HepG2 (cell line): Measurements from ENCODE around the gene HINFP. TPM values are rescaled to one million over a fixed set of nuclear protein-coding genes. Genes with fewer than 3 reads are reported as not detected.

Experiments used
- DRAP1 ChIP-seq: IDR thresholded peaks from 2 replicates; pipeline ENCODE4 v1.6.1; 2016; ENCODE audit warnings: missing genetic modification reagents, missing compliant biosample characterization
- KAT2B ChIP-seq: fragments of 150-350 bp; IDR thresholded peaks from 2 replicates; pipeline ENCODE4 v1.6.1; 2014; ENCODE audit warnings: low read depth, low read length, borderline replicate concordance
- MIER2 ChIP-seq: IDR thresholded peaks from 2 replicates; pipeline ENCODE4 v1.6.1; 2016; ENCODE audit warnings: missing biosample characterization, missing genetic modification reagents
- NR2F6 ChIP-seq, 2 experiments: IDR thresholded peaks; 2 replicates each; pipeline ENCODE4 v1.6.1; 2016; ENCODE audit warnings: antibody characterized with exemption in 1 of 2, mild to moderate bottlenecking in 1 of 2
- PHF21A ChIP-seq: sonication (generic); formaldehyde crosslinking; IDR thresholded peaks from 2 replicates; pipeline ENCODE4 v1.5.0; 2020; ENCODE audit warnings: mild to moderate bottlenecking, missing genetic modification reagents
- SALL2 ChIP-seq: sonication (generic); formaldehyde crosslinking; IDR thresholded peaks from 2 replicates; pipeline ENCODE4 v1.8.1; 2023; ENCODE audit warnings: mild to moderate bottlenecking, missing genetic modification reagents, inconsistent platforms
- YEATS2 ChIP-seq: sonication (generic); formaldehyde crosslinking; IDR thresholded peaks from 2 replicates; pipeline ENCODE4 v1.4.0; 2020; ENCODE audit warnings: missing genetic modification reagents, borderline replicate concordance
- ZBTB38 ChIP-seq: sonication (generic); formaldehyde crosslinking; IDR thresholded peaks from 2 replicates; pipeline ENCODE4 v1.5.1; 2020; ENCODE audit warnings: mild to moderate bottlenecking, missing genetic modification reagents
- ZMYM4 ChIP-seq: sonication (generic); formaldehyde crosslinking; IDR thresholded peaks from 2 replicates; pipeline ENCODE4 v1.8.1; 2023; ENCODE audit warnings: mild to moderate bottlenecking, missing genetic modification reagents
- ZNF33B ChIP-seq: sonication (generic); formaldehyde crosslinking; IDR thresholded peaks from 2 replicates; pipeline ENCODE4 v1.5.1; 2020; ENCODE audit warnings: mild to moderate bottlenecking, missing genetic modification reagents
- ZNF549 ChIP-seq: sonication (generic); formaldehyde crosslinking; IDR thresholded peaks from 2 replicates; pipeline ENCODE4 v1.5.0; 2020; ENCODE audit warnings: missing genetic modification reagents
- polyA plus RNA-seq, 8 experiments: library from polyadenylated mRNA; depleted of rRNA in 3 of 8; stranded (reverse) in 7 of 8; unstranded in 1 of 8; fragments of >200 nt; fragmentation: Illumina TruSeq in 4 of 8; extraction: Trizol in 4 of 8; gene quantifications; 2 replicates each; pipeline versions ENCODE4 v1.2.1 to v1.2.3, GENCODE V29; 2011 to 2016; ENCODE audit warnings: low read depth in 4 of 8, missing spikeins in 1 of 8, mixed read lengths in 1 of 8; ENCODE audit not compliant: insufficient read depth in 1 of 8
- total RNA-seq, 5 experiments: library from RNA; depleted of rRNA; stranded (reverse); fragments of >200 nt; fragmentation: Illumina TruSeq; extraction: Trizol; gene quantifications; 2 replicates each; pipeline ENCODE4 v1.2.3, GENCODE V29; 2016; ENCODE audit warnings: low read depth in 1 of 5
- TF ChIP-seq, protein P1 (sequence below): sonication (generic); formaldehyde crosslinking; IDR thresholded peaks from 2 replicates; pipeline ENCODE4 v1.4.0; 2020; ENCODE audit warnings: missing genetic modification reagents
- TF ChIP-seq, protein P2 (sequence below): sonication (generic); formaldehyde crosslinking; conservative IDR thresholded peaks from 2 replicates; pipeline ENCODE4 v1.4.0; 2020; ENCODE audit warnings: mild to moderate bottlenecking, missing genetic modification reagents, moderate library complexity
- TF ChIP-seq, protein P3 (sequence below): sonication (generic); formaldehyde crosslinking; IDR thresholded peaks from 2 replicates; pipeline ENCODE4; 2020; ENCODE audit warnings: missing genetic modification reagents, mild to moderate bottlenecking, borderline replicate concordance
- TF ChIP-seq, protein P4 (sequence below): sonication (generic); formaldehyde crosslinking; IDR thresholded peaks from 2 replicates; pipeline ENCODE4 v1.5.1; 2020; ENCODE audit warnings: mild to moderate bottlenecking, moderate library complexity, missing genetic modification reagents
- TF ChIP-seq, protein P5 (sequence below): sonication (generic); formaldehyde crosslinking; IDR thresholded peaks from 2 replicates; pipeline ENCODE4 v1.5.0; 2020; ENCODE audit warnings: mild to moderate bottlenecking, missing genetic modification reagents

The HINFP gene
- total and polyA plus RNA-seq, 2 of the 13 experiments (the other 11 are each of a cell fraction or from before 2014, with no cell fraction given), result 15.1 to 21.4 TPM

DNA sequence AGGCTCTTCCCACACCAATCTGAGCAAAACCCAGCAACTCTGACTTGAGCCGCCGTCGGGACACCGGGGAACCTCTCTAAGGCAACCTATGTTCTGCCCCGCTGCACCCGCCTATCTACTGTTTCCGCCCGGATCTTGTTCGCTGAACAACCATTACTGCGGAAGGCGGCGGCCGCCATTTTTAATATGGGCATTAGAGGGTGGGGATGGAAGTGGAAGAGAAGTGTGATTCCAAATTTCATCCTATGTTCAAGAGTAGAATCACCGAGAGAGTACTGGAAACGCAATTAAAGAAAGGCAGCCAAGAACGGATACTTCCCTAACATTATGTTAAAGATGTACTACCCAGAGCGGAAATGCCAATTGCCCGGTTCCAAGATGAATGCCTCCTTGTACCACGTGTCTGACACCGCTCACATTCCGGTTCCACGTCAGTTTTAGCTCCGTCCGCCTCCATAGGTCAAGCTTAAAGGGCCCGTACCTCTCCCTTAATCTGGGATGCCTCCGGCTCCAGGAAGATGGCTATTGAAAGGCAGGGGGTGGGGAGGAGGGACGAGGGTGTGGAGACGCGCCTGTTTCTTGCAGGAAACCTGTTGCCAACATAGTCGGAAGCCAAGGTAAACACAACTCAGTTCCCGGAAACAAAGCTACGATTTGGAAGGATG is 19.5 kb upstream of the HINFP start, which contains the start of gene DPAGT1 (continued):
- TF ChIP-seq, protein P1, sequence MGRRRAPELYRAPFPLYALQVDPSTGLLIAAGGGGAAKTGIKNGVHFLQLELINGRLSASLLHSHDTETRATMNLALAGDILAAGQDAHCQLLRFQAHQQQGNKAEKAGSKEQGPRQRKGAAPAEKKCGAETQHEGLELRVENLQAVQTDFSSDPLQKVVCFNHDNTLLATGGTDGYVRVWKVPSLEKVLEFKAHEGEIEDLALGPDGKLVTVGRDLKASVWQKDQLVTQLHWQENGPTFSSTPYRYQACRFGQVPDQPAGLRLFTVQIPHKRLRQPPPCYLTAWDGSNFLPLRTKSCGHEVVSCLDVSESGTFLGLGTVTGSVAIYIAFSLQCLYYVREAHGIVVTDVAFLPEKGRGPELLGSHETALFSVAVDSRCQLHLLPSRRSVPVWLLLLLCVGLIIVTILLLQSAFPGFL (CRISPR knock-in tag), result no peak
- TF ChIP-seq ZNF33B (CRISPR knock-in tag), result no peak
- TF ChIP-seq KAT2B, result no peak
- TF ChIP-seq, protein P2, sequence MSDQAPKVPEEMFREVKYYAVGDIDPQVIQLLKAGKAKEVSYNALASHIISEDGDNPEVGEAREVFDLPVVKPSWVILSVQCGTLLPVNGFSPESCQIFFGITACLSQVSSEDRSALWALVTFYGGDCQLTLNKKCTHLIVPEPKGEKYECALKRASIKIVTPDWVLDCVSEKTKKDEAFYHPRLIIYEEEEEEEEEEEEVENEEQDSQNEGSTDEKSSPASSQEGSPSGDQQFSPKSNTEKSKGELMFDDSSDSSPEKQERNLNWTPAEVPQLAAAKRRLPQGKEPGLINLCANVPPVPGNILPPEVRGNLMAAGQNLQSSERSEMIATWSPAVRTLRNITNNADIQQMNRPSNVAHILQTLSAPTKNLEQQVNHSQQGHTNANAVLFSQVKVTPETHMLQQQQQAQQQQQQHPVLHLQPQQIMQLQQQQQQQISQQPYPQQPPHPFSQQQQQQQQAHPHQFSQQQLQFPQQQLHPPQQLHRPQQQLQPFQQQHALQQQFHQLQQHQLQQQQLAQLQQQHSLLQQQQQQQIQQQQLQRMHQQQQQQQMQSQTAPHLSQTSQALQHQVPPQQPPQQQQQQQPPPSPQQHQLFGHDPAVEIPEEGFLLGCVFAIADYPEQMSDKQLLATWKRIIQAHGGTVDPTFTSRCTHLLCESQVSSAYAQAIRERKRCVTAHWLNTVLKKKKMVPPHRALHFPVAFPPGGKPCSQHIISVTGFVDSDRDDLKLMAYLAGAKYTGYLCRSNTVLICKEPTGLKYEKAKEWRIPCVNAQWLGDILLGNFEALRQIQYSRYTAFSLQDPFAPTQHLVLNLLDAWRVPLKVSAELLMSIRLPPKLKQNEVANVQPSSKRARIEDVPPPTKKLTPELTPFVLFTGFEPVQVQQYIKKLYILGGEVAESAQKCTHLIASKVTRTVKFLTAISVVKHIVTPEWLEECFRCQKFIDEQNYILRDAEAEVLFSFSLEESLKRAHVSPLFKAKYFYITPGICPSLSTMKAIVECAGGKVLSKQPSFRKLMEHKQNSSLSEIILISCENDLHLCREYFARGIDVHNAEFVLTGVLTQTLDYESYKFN (CRISPR knock-in tag), result no peak
- TF ChIP-seq, protein P3, sequence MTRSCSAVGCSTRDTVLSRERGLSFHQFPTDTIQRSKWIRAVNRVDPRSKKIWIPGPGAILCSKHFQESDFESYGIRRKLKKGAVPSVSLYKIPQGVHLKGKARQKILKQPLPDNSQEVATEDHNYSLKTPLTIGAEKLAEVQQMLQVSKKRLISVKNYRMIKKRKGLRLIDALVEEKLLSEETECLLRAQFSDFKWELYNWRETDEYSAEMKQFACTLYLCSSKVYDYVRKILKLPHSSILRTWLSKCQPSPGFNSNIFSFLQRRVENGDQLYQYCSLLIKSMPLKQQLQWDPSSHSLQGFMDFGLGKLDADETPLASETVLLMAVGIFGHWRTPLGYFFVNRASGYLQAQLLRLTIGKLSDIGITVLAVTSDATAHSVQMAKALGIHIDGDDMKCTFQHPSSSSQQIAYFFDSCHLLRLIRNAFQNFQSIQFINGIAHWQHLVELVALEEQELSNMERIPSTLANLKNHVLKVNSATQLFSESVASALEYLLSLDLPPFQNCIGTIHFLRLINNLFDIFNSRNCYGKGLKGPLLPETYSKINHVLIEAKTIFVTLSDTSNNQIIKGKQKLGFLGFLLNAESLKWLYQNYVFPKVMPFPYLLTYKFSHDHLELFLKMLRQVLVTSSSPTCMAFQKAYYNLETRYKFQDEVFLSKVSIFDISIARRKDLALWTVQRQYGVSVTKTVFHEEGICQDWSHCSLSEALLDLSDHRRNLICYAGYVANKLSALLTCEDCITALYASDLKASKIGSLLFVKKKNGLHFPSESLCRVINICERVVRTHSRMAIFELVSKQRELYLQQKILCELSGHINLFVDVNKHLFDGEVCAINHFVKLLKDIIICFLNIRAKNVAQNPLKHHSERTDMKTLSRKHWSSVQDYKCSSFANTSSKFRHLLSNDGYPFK (CRISPR knock-in tag), result peak; percentile 91; the same call in 1 of the 2 replicates
- TF ChIP-seq YEATS2 (CRISPR knock-in tag), result peak; percentile 77; the same call in 1 of the 2 replicates
- no peak for TF ChIP-seq ZNF549 (CRISPR knock-in tag)
- no peak for TF ChIP-seq MIER2 (CRISPR knock-in tag)
- TF ChIP-seq ZMYM4 (CRISPR knock-in tag), result peak; percentile 84
- no peak for TF ChIP-seq NR2F6 (IDR thresholded peaks at IDR 0.05)
- peak; percentile 29; the same call in 1 of the 2 replicates for TF ChIP-seq NR2F6 (CRISPR knock-in tag; IDR thresholded peaks at IDR 0.05)
- peak; percentile 36; the same call in 1 of the 2 replicates for TF ChIP-seq DRAP1 (CRISPR knock-in tag)
- TF ChIP-seq, protein P4, sequence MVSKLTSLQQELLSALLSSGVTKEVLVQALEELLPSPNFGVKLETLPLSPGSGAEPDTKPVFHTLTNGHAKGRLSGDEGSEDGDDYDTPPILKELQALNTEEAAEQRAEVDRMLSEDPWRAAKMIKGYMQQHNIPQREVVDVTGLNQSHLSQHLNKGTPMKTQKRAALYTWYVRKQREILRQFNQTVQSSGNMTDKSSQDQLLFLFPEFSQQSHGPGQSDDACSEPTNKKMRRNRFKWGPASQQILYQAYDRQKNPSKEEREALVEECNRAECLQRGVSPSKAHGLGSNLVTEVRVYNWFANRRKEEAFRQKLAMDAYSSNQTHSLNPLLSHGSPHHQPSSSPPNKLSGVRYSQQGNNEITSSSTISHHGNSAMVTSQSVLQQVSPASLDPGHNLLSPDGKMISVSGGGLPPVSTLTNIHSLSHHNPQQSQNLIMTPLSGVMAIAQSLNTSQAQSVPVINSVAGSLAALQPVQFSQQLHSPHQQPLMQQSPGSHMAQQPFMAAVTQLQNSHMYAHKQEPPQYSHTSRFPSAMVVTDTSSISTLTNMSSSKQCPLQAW (CRISPR knock-in tag), result peak; percentile 8; the same call in 1 of the 2 replicates
- TF ChIP-seq SALL2 (CRISPR knock-in tag), result peak; percentile 81
- peak; percentile 91 for TF ChIP-seq PHF21A (CRISPR knock-in tag)
- TF ChIP-seq ZBTB38 (CRISPR knock-in tag), result no peak
- TF ChIP-seq, protein P5, sequence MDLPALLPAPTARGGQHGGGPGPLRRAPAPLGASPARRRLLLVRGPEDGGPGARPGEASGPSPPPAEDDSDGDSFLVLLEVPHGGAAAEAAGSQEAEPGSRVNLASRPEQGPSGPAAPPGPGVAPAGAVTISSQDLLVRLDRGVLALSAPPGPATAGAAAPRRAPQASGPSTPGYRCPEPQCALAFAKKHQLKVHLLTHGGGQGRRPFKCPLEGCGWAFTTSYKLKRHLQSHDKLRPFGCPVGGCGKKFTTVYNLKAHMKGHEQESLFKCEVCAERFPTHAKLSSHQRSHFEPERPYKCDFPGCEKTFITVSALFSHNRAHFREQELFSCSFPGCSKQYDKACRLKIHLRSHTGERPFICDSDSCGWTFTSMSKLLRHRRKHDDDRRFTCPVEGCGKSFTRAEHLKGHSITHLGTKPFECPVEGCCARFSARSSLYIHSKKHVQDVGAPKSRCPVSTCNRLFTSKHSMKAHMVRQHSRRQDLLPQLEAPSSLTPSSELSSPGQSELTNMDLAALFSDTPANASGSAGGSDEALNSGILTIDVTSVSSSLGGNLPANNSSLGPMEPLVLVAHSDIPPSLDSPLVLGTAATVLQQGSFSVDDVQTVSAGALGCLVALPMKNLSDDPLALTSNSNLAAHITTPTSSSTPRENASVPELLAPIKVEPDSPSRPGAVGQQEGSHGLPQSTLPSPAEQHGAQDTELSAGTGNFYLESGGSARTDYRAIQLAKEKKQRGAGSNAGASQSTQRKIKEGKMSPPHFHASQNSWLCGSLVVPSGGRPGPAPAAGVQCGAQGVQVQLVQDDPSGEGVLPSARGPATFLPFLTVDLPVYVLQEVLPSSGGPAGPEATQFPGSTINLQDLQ (CRISPR knock-in tag), result peak; percentile 84; the same call in 1 of the 2 replicates
